PC-3 (cell line): Measurements from ENCODE around the gene BPHL. TPM values are rescaled to one million over a fixed set of nuclear protein-coding genes. Genes with fewer than 3 reads are reported as not detected.
"Not testable (repeated sequence)": the region's sequence is repeated elsewhere in the genome, so short reads cannot be mapped to it uniquely, and the experiment has no call there.

Experiments used
- ATAC-seq: fragments of 200-7000 bp; cut with Tn5 transposase; 2 replicates; pipeline ENCODE4 v1.9.1; 2020; ENCODE audit warnings: mild to moderate bottlenecking, moderate library complexity
- BruUV-seq: library from RNA; stranded (reverse); fragments of 400-500 nt; replicated peaks from 2 replicates; lab custom pipeline; 2021; lab: Mats Ljungman, UMichigan
- CTCF ChIA-PET: fragments of 300-600 bp; sonication (Branson Sonifier 250); formaldehyde crosslinking; loops from one replicate; lab custom pipeline; 2022; ENCODE audit warnings: antibody characterized with exemption; lab: Charles Lee
- POLR2A ChIA-PET: fragments of 300-600 bp; sonication (Branson Sonifier 250); formaldehyde crosslinking; loops from one replicate; lab custom pipeline; 2022; ENCODE audit warnings: antibody characterized with exemption; ENCODE audit not compliant: unreplicated experiment; lab: Charles Lee
- DNase-seq: peaks from one replicate; pipeline ENCODE4 v3.0.0-alpha.2; 2015
- H2AFZ ChIP-seq: fragments of 300-600 bp; sonication (generic); 2 replicates; pipeline ENCODE4 v1.6.0; 2016; ENCODE audit warnings: antibody characterized with exemption, low read length
- H3F3A ChIP-seq: fragments of 300-600 bp; sonication (generic); one replicate; pipeline ENCODE4 v1.6.0; 2017; ENCODE audit warnings: antibody characterized with exemption, low read length, control low read depth, mild to moderate bottlenecking; ENCODE audit not compliant: unreplicated experiment
- H3K27ac ChIP-seq: fragments of 300-600 bp; sonication (generic); 2 replicates; pipeline ENCODE4 v1.5.1; 2016; ENCODE audit warnings: mild to moderate bottlenecking, low read length
- H3K27me3 ChIP-seq: fragments of 300-600 bp; sonication (generic); 2 replicates; pipeline ENCODE4 v1.6.1; 2016; ENCODE audit warnings: low read length, mixed read lengths
- H3K36me3 ChIP-seq: fragments of 300-600 bp; sonication (generic); 2 replicates; pipeline ENCODE4 v1.6.1; 2016; ENCODE audit warnings: low read depth, mixed run types, low read length, mixed read lengths
- H3K4me1 ChIP-seq: fragments of 300-600 bp; sonication (generic); 2 replicates; pipeline ENCODE4 v1.5.1; 2016; ENCODE audit warnings: low read length; ENCODE audit not compliant: insufficient read depth
- H3K4me2 ChIP-seq: fragments of 300-600 bp; sonication (generic); 2 replicates; pipeline ENCODE4 v1.6.0; 2016; ENCODE audit warnings: low read length
- H3K4me3 ChIP-seq: fragments of 300-600 bp; sonication (generic); 2 replicates; pipeline ENCODE4 v1.5.1; 2016; ENCODE audit warnings: mild to moderate bottlenecking, low read length, mixed read lengths
- H3K79me2 ChIP-seq: fragments of 300-600 bp; sonication (generic); 2 replicates; pipeline ENCODE4 v1.6.1; 2017; ENCODE audit warnings: low read length, mixed read lengths
- H3K9ac ChIP-seq: fragments of 300-600 bp; sonication (generic); 2 replicates; pipeline ENCODE4 v1.6.0; 2016; ENCODE audit warnings: mild to moderate bottlenecking, low read length
- H3K9me2 ChIP-seq: fragments of 300-600 bp; sonication (generic); replicated peaks from 2 replicates; pipeline ENCODE4 v1.6.1; 2016; ENCODE audit warnings: mixed run types, low read length, mixed read lengths
- H3K9me3 ChIP-seq: fragments of 300-600 bp; sonication (generic); 2 replicates; pipeline ENCODE4 v1.6.1; 2016; ENCODE audit warnings: low read length, mixed read lengths
- H4K20me1 ChIP-seq: fragments of 300-600 bp; sonication (generic); 2 replicates; pipeline ENCODE4 v1.6.1; 2016; ENCODE audit warnings: low read length, mixed read lengths
- intact Hi-C: fragments of 100-400 bp; cut with micrococcal nuclease; formaldehyde crosslinking; loops from 2 replicates; pipeline ENCODE4 v1.9.0; 2023
- total RNA-seq: library from RNA; depleted of rRNA; stranded (reverse); fragments of >200 nt; gene quantifications from 2 replicates; pipeline ENCODE4 v1.2.3, GENCODE V29; 2014

BPHL gene
- total RNA-seq, 1 experiment from 2014 or later, result 15.8 TPM

DNA sequence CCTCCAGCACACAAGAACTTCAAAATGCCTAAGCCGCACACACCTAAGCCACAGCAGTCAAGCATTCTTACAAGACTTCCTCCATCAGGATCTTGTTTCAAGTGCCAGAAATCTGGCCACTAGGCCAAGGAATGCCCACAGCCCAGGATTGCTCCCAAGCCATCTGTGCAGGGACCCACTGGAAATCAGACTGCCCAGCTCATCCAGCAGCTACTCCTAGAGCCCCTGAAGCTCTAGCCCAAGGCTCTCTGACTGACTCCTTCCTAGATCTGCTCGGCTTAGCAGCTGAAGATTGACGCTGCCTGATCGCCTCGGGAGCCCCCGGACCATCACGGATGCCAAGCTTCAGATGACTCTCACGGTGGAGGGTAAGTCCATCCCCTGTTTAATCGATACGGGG lies 49.5 kb downstream of the BPHL start:
- H3K9me3 ChIP-seq, intact Hi-C loops, H3K9me2 ChIP-seq, H3K27ac ChIP-seq, H2AFZ ChIP-seq, H3F3A ChIP-seq, H4K20me1 ChIP-seq, ATAC-seq, H3K9ac ChIP-seq, H3K36me3 ChIP-seq, H3K4me2 ChIP-seq, H3K4me3 ChIP-seq, H3K79me2 ChIP-seq, BruUV-seq, H3K27me3 ChIP-seq, CTCF ChIA-PET, DNase-seq, POLR2A ChIA-PET: not testable (repeated sequence)
- peaks cover 15% of the 10 kb centered on the region for H3K4me1 ChIP-seq

DNA sequence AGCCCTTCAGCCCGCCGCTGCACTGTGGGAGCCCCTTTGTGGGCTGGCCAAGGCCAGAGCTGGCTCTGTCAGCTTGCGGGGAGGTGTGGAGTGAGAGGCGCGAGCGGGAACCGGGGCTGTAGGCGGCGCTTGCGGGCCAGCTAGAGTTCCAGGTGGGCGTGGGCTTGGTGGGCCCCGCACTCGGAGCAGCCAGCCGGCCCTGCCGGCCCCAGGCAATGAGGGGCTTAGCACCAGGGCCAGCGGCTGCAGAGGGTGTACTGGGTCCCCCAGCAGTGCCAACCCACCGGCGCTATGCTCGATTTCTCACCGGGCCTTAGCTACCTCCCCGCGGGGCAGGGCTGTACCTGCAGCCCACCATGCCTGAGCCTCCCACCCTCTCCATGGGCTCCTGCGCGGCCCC lies 52.2 kb downstream of the BPHL start:
- H3K27me3 ChIP-seq, CTCF ChIA-PET, H3K4me3 ChIP-seq, H3K4me1 ChIP-seq, BruUV-seq, POLR2A ChIA-PET, intact Hi-C loops, H3K27ac ChIP-seq, H3K9ac ChIP-seq, ATAC-seq, DNase-seq, H4K20me1 ChIP-seq, H3K9me2 ChIP-seq, H2AFZ ChIP-seq, H3F3A ChIP-seq, H3K4me2 ChIP-seq, H3K9me3 ChIP-seq, H3K79me2 ChIP-seq, H3K36me3 ChIP-seq: not testable (repeated sequence)

DNA sequence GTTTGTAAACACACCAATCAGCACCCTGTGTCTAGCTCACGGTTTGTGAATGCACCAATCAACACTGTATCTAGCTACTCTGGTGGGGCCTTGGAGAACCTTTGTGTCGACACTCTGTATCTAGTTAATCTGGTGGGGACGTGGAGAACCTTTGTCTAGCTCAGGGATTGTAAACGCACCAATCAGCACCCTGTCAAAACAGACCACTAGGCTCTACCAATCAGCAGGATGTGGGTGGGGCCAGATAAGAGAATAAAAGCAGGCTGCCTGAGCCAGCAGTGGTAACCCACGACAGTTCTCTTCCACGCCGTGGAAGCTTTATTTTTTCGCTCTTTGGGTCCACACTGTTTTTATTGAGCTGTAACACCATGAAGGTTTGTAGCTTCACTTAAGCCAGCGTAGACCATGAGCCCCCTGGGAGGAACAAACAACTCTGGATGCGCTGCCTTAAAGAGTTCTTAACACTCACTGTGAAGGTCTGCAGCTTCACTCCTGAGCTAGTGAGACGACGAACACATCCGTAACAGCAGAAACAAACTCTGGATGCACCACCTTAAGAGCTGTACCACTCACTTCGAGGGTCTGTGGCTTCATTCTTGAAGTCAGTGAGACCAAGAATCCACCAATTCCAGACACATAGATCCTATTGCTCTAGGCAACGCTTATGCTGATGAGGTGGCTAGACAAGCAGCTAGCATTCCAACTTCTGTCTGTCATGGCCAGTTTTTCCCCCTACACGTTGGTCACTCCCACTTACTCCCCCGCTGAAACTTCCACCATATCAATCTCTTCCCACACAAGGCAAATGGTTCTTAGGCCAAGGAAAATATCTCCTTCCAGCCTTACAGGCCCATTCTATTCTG lies 53.0 kb downstream of the BPHL start:
- H3F3A ChIP-seq, H3K9me3 ChIP-seq, CTCF ChIA-PET, H3K27me3 ChIP-seq, DNase-seq, H4K20me1 ChIP-seq, H3K4me2 ChIP-seq, BruUV-seq, intact Hi-C loops, ATAC-seq, H3K4me3 ChIP-seq, H3K79me2 ChIP-seq, H3K4me1 ChIP-seq, H3K9me2 ChIP-seq, H3K9ac ChIP-seq, H2AFZ ChIP-seq, H3K36me3 ChIP-seq, POLR2A ChIA-PET, H3K27ac ChIP-seq: not testable (repeated sequence)

DNA sequence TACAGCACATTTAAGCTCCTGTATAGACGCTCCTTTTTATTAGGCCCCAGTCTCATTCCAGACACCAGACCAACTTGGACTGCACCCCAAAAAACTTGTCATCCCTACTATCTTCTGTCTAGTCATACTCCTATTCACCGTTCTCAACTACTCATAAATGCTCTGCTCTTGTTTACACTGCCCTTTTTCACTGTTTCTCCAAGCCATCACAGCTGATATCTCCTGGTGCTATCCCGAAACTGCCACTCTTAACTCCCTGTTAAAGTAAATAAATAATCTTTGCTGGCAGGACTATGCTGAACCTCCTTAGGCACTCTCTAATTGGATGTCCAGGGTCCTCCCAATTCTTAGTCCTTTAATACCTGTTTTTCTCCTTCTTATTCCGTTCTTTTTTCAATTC lies 54.3 kb downstream of the BPHL start:
- BruUV-seq, intact Hi-C loops, H3F3A ChIP-seq, H3K9me2 ChIP-seq, DNase-seq, H2AFZ ChIP-seq, H3K4me2 ChIP-seq, H3K79me2 ChIP-seq, H4K20me1 ChIP-seq, H3K36me3 ChIP-seq, ATAC-seq, H3K27me3 ChIP-seq, H3K27ac ChIP-seq, CTCF ChIA-PET, POLR2A ChIA-PET, H3K9ac ChIP-seq, H3K9me3 ChIP-seq, H3K4me3 ChIP-seq: not testable (repeated sequence)
- H3K4me1 ChIP-seq, result peaks cover 10% of the 10 kb centered on the region; the same call in 1 of the 2 replicates

DNA sequence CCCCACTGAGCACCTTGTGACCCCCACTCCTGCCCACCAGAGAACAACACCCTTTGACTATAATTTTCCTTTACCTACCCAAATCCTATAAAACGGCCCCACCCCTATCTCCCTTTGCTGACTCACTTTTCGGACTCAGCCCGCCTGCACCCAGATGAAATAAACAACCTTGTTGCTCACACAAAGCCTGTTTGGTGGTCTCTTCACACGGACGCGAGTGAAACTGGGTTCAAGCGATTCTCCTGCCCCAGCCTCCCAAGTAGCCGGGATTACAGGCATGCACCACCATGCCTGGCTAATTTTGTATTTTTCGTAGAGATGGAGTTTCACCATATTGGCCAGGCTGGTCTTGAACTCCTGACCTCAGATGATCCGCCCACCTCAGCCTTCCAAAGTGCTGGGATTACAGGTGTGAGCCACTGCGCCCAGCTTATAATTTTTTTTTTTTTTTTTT lies 55.2 kb downstream of the BPHL start:
- H3F3A ChIP-seq, H4K20me1 ChIP-seq, H3K9me3 ChIP-seq, H3K36me3 ChIP-seq, intact Hi-C loops, POLR2A ChIA-PET, CTCF ChIA-PET, H2AFZ ChIP-seq, H3K4me2 ChIP-seq, BruUV-seq, H3K79me2 ChIP-seq, DNase-seq, H3K9me2 ChIP-seq, H3K9ac ChIP-seq, H3K27ac ChIP-seq, H3K4me3 ChIP-seq, ATAC-seq, H3K27me3 ChIP-seq: not testable (repeated sequence)
- H3K4me1 ChIP-seq, result peaks cover 10% of the 10 kb centered on the region; the same call in 1 of the 2 replicates
